Ecto neural progenitor cell (in vitro differentiated cells): Measurements from ENCODE around the gene CBFA2T3.
"Not testable (repeated sequence)": the region's sequence is repeated elsewhere in the genome, so short reads cannot be mapped to it uniquely, and the experiment has no call there.

Experiments
- DNase-seq: peaks from one replicate; pipeline ENCODE4 v3.0.0-alpha.2; 2018; ENCODE audit warnings: low spot score

CBFA2T3 gene

DNA sequence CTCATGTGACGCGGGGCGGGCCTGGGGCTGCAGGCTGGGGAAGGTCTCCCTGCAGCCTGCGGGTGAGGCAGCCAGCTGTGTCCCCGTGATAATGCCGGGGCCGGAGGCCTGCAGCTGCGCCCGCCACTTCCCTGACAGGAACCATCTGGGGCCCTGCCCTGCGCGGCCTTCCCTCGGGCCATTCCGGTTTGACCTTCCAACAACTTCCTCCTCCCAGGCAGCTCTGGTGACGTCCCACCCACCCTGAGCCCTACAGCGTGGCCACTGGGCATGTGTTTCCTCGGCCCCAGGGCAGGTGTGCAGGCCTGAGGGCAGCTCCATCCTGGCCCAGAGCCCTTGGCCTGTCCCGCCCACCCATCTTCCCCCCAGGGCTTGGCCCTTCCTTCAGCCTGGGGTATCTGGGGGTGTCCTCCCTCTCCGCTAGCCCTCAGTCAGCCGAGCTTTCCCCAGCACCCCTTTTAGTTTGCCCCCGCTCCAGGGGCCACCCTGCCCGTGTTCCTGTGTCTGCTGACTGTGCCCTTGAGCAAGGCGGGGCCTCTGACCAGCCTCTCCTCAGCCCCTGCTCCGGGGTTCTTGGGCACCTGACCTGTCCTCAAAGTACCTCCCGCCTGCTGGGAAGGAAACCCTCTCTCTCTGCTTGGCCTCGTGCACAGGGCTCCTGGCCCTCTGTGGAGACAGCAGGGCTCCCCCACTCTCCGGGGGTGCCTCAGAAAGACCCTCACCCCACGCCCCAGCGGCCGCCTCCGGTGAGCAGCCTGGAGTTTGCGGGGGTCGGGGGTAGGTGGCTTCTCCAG is at the start of gene CBFA2T3:
TSS of gene CBFA2T3 (minus strand) at position 190 of the 794 bp plus-strand sequence. CDS start 400 bp downstream, outside the sequence.
- no peak for DNase-seq

- DNase-seq = no peak
Measured at GRCh38 chr16:89026121-89026612, 49.2 kb upstream of the CBFA2T3 start.

DNA sequence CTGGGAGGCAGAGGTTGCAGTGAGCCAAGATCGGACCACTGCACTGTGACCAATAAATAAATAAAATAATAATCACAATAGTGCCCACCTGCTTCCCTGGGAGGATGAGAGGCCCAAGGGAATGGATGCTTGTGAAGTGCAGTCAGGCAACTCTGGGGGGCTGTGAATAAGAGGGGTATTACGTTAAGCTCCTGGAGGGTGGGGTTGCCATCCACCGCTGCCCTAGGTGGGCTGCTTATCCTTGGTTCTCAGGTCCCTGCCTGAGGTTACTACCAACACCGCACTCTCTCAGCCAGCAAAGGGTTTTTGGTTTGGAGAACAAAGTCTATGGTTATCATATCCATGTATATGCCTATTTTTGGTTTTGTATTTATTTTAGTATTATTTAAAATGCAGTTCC is 48.6 kb upstream of the CBFA2T3 start:
- DNase-seq = no peak

- DNase-seq = no peak
Measured at GRCh38 chr16:89024546-89025060, 47.6 kb upstream of the CBFA2T3 start.

DNA sequence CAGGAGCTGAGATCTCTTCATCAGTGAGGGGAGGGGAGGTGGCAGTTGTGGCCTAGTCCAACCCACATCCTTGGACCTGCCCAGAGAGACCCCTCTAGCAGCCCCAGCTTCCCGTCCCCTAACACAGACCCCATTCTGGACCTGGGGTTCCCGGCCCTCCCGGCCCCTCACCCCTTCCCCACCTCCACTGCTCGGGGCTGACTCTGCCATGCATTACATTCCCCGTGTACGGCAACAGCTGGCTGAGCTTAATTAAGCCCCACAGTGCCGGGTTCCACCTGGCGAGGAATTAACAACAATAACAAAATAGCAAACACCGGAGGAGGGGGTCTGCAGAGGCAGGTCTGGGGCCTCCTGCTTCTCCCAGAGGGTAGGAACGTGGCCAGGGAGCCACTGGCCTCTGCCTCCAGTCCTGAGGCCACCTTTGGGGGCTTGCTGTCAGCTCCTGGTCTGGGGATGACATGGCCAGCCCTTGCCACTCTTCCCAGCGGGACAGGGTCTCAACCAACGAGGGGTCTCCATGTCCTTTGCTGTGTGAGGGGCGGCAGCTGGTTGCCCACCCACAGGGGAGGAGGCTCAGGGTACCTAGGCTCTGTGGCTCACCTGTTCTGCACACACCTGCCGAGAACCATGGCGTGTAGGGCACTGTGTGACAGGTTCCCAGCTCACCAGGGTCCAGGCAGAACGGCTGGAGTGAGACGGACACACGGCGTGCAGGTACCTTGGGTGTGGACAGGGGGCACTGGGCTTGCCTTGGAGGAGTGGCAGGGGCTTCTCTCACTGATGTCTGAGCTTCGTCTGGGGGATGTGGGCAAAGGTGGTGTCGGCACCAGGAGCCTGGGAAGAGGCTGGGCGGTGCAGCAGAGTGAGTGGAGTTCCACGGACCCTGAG is 46.9 kb upstream of the CBFA2T3 start:
- DNase-seq = no peak

DNA sequence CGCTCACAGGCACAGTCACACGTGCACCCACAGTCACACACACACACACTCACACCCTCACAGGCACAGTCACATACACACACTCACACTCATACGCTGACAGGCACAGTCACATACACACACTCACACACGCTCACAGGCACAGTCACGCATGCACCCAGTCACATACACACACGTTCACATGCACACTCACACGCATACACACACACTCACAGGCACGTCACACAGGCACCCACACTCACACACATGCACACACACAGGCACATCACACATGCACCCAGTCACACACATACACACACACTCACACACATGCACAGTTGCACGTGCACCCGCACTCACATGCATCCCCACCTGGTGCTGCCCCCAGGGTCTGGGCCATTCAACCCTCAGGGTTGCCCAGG is 46.1 kb upstream of the CBFA2T3 start:
- no peak for DNase-seq

DNA sequence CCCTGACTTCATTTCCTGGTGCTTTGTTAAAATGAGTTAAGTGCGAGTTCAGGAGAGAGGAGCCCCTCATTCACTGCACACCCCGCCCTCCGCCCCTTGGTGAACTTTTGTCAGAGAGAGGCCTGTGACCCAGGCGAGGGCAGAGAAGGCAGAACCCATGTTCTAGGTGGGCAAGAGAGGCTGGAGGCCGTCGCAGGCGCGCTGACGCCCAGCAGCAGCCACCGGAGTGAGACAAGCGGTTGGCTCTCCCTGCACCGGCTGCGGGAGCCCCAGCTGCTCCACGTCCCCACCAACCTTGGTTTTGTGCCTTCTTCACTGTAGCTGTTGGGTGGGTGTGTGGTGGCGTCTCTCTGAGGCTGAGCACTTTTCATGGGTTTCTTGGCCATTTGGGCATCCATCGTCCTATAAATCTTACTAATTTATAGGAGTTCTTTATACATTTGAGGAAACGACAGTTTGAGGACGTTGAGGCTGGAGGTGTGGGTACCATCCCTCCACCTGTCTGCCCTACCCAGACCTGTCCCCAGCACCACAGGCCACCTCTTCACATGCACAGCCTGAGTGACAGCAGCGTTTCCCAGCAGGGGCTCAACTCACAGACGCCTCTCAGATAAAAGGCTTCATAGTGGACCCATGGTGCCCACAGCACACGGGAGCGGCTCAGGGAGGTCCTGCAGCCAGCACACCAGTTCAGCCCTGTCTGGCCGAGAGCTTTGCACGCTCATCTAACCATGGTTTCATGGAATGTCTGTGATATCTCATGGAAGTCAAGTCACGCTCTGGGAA is 45.2 kb upstream of the CBFA2T3 start:
- no peak for DNase-seq

GRCh38 chr16:89020925-89021595 is 44.1 kb upstream of the CBFA2T3 start:
- no peak for DNase-seq

GRCh38 chr16:89020068-89020924 is 43.3 kb upstream of the CBFA2T3 start:
- DNase-seq = no peak

DNA sequence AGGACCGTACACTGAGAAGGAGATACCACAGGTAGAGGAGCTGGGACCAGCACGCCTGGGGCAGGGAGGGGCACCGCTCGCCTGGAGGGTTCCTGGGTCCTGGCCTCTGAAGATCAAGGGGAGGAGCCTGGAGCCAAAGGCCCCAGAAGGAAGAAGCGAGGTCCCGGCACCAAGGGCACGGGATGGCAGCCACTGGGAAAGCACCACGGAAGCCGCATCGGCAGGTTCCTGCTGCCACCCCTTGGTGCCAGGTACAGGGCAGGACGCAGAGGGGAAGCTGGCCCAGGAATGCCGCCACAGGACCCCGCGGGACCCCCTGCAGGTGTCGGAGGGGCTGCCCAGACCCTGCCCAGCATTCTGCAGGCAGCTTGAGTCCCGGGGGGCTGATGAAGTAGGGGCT is 42.5 kb upstream of the CBFA2T3 start:
- no peak for DNase-seq

- DNase-seq = no peak
Measured at GRCh38 chr16:89018282-89019158, 41.5 kb upstream of the CBFA2T3 start.

- DNase-seq = no peak
Measured at GRCh38 chr16:89017543-89018281, 40.7 kb upstream of the CBFA2T3 start.

DNA sequence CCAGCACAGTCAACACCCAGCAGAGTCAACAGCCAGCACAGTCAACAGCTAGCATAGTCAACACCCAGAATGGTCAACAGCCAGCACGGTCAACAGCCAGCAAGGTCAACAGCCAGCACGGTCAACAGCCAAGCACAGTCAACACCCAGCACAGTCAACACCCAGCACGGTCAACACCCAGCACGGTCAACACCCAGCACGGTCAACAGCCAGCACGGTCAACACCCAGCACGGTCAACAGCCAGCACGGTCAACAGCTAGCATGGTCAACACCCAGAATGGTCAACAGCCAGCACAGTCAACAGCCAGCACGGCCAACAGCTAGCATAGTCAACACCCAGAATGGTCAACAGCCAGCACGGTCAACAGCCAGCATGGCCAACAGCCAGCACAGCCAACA is 39.6 kb upstream of the CBFA2T3 start:
- DNase-seq = not testable (repeated sequence)

DNA sequence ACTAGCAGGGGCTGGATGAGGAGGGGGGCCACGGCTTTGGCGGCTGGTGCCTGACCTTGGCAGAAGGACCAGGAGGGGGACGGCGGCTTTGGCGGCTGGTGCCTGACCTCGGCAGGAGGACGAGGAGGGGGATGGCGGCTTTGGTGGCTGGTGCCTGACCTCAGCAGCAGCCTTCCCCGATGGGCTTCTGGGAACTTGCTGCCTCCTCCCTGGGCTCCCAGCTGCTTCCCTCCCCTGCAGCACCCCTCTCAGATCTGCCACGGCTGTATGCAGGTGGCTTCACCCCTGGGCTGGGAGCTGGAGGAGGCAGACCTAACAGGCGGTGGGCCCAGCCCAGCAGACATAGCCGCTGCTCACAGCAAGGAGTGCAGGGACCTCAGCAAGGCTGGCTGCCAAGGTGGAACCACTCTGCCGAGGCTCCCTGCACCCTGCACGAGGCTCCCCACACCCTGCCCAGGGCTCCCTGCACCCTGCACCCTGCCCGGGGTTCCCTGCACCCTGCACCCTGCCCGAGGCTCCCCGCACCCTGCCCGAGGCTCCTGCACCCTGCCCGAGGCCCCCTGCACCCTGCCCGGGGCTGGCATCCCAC is 38.4 kb upstream of the CBFA2T3 start:
- no peak for DNase-seq

DNA sequence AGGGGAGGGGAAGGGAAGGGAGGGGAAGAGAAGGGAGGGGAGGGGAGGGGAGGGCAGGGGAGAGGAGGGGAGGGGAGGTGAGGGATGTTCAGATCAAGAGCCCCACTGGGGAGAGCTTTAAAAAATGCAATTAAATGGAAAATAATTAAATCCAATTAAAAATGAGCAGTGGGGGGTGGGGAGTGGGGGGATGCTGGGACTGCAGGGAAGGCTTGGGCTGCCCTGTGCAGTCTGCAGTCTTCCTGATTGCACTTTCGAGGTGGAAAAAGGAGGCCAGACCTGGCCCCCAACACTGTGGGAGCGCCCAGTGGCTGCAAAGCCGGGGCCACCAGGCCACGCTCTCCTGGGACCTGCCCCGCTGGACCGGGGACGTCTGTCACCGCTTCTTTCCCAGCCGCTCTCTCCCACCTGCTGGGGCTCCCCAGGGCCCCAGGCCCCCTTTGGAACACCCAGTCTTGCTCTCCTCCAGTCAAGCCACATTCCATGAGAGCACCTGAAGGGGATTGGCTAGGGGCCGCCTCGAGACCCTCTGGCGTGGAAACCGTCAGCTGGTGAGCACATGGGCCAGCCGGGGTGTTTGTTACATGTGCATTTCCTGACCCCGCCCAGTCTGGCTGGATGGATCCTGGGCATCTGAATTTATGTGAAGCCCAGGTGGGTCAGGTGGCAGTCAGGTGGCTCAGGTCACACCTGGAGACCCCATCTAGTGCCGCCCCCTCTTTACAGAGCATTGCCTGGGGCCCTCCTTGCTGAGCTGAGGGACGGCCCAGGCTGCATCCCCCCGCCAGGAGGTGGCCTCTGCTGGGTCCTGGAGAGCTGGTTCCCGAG is 37.6 kb upstream of the CBFA2T3 start:
- no peak for DNase-seq

- no peak for DNase-seq
Measured at GRCh38 chr16:89013692-89014402, 36.8 kb upstream of the CBFA2T3 start.

DNA sequence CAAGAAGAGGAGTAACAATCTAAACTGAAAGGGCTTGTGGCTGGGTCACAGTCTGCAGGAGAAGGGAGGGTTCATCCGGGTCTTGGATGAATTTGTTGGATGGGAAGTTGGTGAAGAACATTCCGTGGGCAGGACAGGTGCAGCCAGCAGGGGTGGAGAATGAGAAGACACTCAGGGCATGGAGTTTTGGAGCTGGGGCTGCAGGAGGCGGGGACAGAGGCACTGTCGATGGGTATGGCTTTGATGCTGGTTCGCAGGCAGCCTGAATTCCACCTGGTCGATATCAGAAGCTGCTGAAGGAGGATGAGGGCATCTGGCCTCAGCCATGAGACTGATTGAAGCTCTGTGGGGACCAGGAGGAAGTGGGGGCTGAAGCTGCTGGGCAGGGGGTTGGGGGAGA is 36.1 kb upstream of the CBFA2T3 start:
- no peak for DNase-seq
